HepG2 (cell line): Measurements from ENCODE around the gene HCRTR1. TPM values are rescaled to one million over a fixed set of nuclear protein-coding genes. Genes with fewer than 3 reads are reported as not detected.

ENCODE experiments used
- ARNT2 ChIP-seq: sonication (generic); formaldehyde crosslinking; IDR thresholded peaks from 2 replicates; pipeline ENCODE4 v1.8.0; 2022; ENCODE audit warnings: mild to moderate bottlenecking, low read depth, missing genetic modification reagents, moderate library complexity
- ATF6 ChIP-seq: sonication (generic); formaldehyde crosslinking; conservative IDR thresholded peaks from 2 replicates; pipeline ENCODE4 v1.4.0; 2020; ENCODE audit warnings: missing genetic modification reagents
- ATRX ChIP-seq: sonication (generic); formaldehyde crosslinking; IDR thresholded peaks from 2 replicates; pipeline ENCODE4 v1.4.0; 2020; ENCODE audit warnings: missing genetic modification reagents, borderline replicate concordance
- BCL6 ChIP-seq: IDR thresholded peaks from 2 replicates; pipeline ENCODE4 v1.6.1; 2016; ENCODE audit warnings: missing genetic modification reagents, missing compliant biosample characterization
- CREM ChIP-seq, 2 experiments: sonication (generic) in 1 of 2; formaldehyde crosslinking in 1 of 2; IDR thresholded peaks; 2 replicates each; pipeline versions ENCODE4 v1.4.0 to v1.6.1; 2016 to 2020; ENCODE audit warnings: antibody characterized with exemption in 1 of 2, mild to moderate bottlenecking in 1 of 2, missing genetic modification reagents in 1 of 2
- FOXJ3 ChIP-seq: sonication (generic); formaldehyde crosslinking; IDR thresholded peaks from 2 replicates; pipeline ENCODE4 v1.4.0; 2020; ENCODE audit warnings: missing genetic modification reagents, mild to moderate bottlenecking, borderline replicate concordance
- HCFC1 ChIP-seq: fragments of 150-350 bp; IDR thresholded peaks from 2 replicates; pipeline ENCODE4 v1.6.1; 2014; ENCODE audit warnings: low read depth, low read length
- IKZF5 ChIP-seq: IDR thresholded peaks from 2 replicates; pipeline ENCODE4 v1.6.1; 2018; ENCODE audit warnings: missing genetic modification reagents, mild to moderate bottlenecking, missing compliant biosample characterization
- MEIS2 ChIP-seq: sonication (generic); formaldehyde crosslinking; IDR thresholded peaks from 2 replicates; pipeline ENCODE4 v1.9.0; 2021; ENCODE audit warnings: mild to moderate bottlenecking, missing genetic modification reagents
- PAXIP1 ChIP-seq: sonication (generic); formaldehyde crosslinking; conservative IDR thresholded peaks from 2 replicates; pipeline ENCODE4 v1.4.0; 2020; ENCODE audit warnings: mild to moderate bottlenecking, missing genetic modification reagents, moderate library complexity
- POLR2AphosphoS2 ChIP-seq: IDR thresholded peaks from 2 replicates; pipeline ENCODE4 v1.6.1; 2011; ENCODE audit warnings: low read depth, low read length, improper control_type of control experiment
- POLR2G ChIP-seq: fragments of 200-400 bp; formaldehyde crosslinking; IDR thresholded peaks from 2 replicates; pipeline ENCODE4 v1.6.1; 2018; ENCODE audit warnings: mild to moderate bottlenecking, low read depth, low read length, moderate library complexity
- RFX3 ChIP-seq: IDR thresholded peaks from 2 replicates; pipeline ENCODE4 v1.6.1; 2016; ENCODE audit warnings: missing biosample characterization, missing genetic modification reagents
- RORA ChIP-seq: sonication (generic); formaldehyde crosslinking; IDR thresholded peaks from 2 replicates; pipeline ENCODE4 v1.5.0; 2020; ENCODE audit warnings: mild to moderate bottlenecking, missing genetic modification reagents, moderate library complexity
- TMF1 ChIP-seq: sonication (generic); formaldehyde crosslinking; IDR thresholded peaks from 2 replicates; pipeline ENCODE4 v1.8.1; 2022; ENCODE audit warnings: low read depth, missing genetic modification reagents
- ZNF225 ChIP-seq: sonication (generic); formaldehyde crosslinking; IDR thresholded peaks from 2 replicates; pipeline ENCODE4 v1.4.0; 2020; ENCODE audit warnings: mild to moderate bottlenecking, missing genetic modification reagents
- ZNF280B ChIP-seq: sonication (generic); formaldehyde crosslinking; IDR thresholded peaks from 2 replicates; pipeline ENCODE4 v1.5.0; 2020; ENCODE audit warnings: missing genetic modification reagents, mild to moderate bottlenecking, borderline replicate concordance
- ZNF326 ChIP-seq: sonication (generic); formaldehyde crosslinking; IDR thresholded peaks from 2 replicates; pipeline ENCODE4 v1.4.0; 2020; ENCODE audit warnings: missing genetic modification reagents, borderline replicate concordance
- ZNF713 ChIP-seq: sonication (generic); formaldehyde crosslinking; IDR thresholded peaks from 2 replicates; pipeline ENCODE4 v1.4.0; 2020; ENCODE audit warnings: mild to moderate bottlenecking, missing genetic modification reagents
- ZNF891 ChIP-seq: sonication (generic); formaldehyde crosslinking; IDR thresholded peaks from 2 replicates; pipeline ENCODE4 v1.5.0; 2020; ENCODE audit warnings: mild to moderate bottlenecking, missing genetic modification reagents
- ZSCAN30 ChIP-seq: sonication (generic); formaldehyde crosslinking; IDR thresholded peaks from 2 replicates; pipeline ENCODE4 v1.5.0; 2020; ENCODE audit warnings: mild to moderate bottlenecking, missing genetic modification reagents
- polyA plus RNA-seq, 8 experiments: library from polyadenylated mRNA; depleted of rRNA in 3 of 8; stranded (reverse) in 7 of 8; unstranded in 1 of 8; fragments of >200 nt; fragmentation: Illumina TruSeq in 4 of 8; extraction: Trizol in 4 of 8; gene quantifications; 2 replicates each; pipeline versions ENCODE4 v1.2.1 to v1.2.3, GENCODE V29; 2011 to 2016; ENCODE audit warnings: low read depth in 4 of 8, missing spikeins in 1 of 8, mixed read lengths in 1 of 8; ENCODE audit not compliant: insufficient read depth in 1 of 8
- total RNA-seq, 5 experiments: library from RNA; depleted of rRNA; stranded (reverse); fragments of >200 nt; fragmentation: Illumina TruSeq; extraction: Trizol; gene quantifications; 2 replicates each; pipeline ENCODE4 v1.2.3, GENCODE V29; 2016; ENCODE audit warnings: low read depth in 1 of 5

Gene HCRTR1
- total and polyA plus RNA-seq, 2 of the 13 experiments (the other 11 are each of a cell fraction or from before 2014, with no cell fraction given): not detected

- TF ChIP-seq PAXIP1 (CRISPR knock-in tag) (peak; percentile 93), CREM (IDR thresholded peaks at IDR 0.05) (peak; percentile 66; the same call in 1 of the 2 replicates), CREM (CRISPR knock-in tag; IDR thresholded peaks at IDR 0.05) (no peak), ZNF225 (CRISPR knock-in tag) (no peak), ATRX (CRISPR knock-in tag) (no peak), IKZF5 (CRISPR knock-in tag) (peak; percentile 63; the same call in 1 of the 2 replicates), POLR2G (peak; percentile 48; the same call in 1 of the 2 replicates), ZNF713 (CRISPR knock-in tag) (no peak), ARNT2 (peak; percentile 71), TMF1 (CRISPR knock-in tag) (no peak), RFX3 (CRISPR knock-in tag) (no peak), RORA (CRISPR knock-in tag) (no peak), BCL6 (peak; percentile 70; the same call in 1 of the 2 replicates), ZNF326 (CRISPR knock-in tag) (no peak), FOXJ3 (CRISPR knock-in tag) (no peak), MEIS2 (peak; percentile 68; the same call in 1 of the 2 replicates), ZSCAN30 (no peak), ZNF891 (CRISPR knock-in tag) (no peak), ATF6 (no peak; the same call in 1 of the 2 replicates), HCFC1 (no peak), POLR2AphosphoS2 (no peak), ZNF280B (no peak)
Measured at GRCh38 chr1:31575369-31576140, 41.9 kb upstream of the HCRTR1 start (continued).
